ENCODE data around the gene XRRA1.
A peak's percentile ranks its signal among the peaks of the same experiment; 100 is the strongest.

XRRA1 gene

GRCh38 chr11:74815966-74816365, 132.9 kb downstream of the XRRA1 start:
- no peak overlapping the region for H3K4me3 ChIP-seq (ENCODE audit: low read length)
- no peak for TF ChIP-seq CTCF (IDR thresholded peaks at IDR 0.05; ENCODE audit: insufficient read depth, low read depth, low read length, missing control alignments)
- no peak for DNase-seq (ENCODE audit: low read depth)

- H3K4me3 ChIP-seq (ENCODE audit: low read length), result no peak overlapping the region
- no peak for TF ChIP-seq CTCF (IDR thresholded peaks at IDR 0.05; ENCODE audit: insufficient read depth, low read depth, low read length, missing control alignments)
- no peak for DNase-seq (ENCODE audit: low read depth)
These were observed 139.1 kb downstream of the XRRA1 start for GRCh38 chr11:74809801-74810200.

DNA sequence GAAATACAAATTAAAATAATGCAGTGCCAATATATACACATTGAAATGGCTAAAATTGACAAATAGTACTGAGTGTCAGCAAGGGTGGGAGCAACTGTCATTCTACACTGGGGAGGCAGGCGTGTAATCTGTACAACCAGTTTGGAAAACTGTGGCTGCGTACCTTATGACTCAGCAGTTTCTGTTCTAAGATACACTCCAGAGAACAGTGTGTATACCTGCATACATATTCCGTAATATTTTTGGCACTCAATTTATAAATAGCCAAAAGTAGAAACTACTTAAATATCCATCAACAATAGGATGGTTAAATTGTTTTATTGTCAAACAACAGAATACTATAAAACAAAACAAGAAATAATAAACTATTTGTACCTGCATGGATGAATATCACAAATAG, 142.6 kb downstream of the XRRA1 start:
- TF ChIP-seq CTCF (IDR thresholded peaks at IDR 0.05; ENCODE audit: insufficient read depth, low read depth, low read length, missing control alignments), result no peak
- DNase-seq (ENCODE audit: low read depth), result peak; percentile 54
- H3K4me3 ChIP-seq (ENCODE audit: low read length), result no peak overlapping the region

DNA sequence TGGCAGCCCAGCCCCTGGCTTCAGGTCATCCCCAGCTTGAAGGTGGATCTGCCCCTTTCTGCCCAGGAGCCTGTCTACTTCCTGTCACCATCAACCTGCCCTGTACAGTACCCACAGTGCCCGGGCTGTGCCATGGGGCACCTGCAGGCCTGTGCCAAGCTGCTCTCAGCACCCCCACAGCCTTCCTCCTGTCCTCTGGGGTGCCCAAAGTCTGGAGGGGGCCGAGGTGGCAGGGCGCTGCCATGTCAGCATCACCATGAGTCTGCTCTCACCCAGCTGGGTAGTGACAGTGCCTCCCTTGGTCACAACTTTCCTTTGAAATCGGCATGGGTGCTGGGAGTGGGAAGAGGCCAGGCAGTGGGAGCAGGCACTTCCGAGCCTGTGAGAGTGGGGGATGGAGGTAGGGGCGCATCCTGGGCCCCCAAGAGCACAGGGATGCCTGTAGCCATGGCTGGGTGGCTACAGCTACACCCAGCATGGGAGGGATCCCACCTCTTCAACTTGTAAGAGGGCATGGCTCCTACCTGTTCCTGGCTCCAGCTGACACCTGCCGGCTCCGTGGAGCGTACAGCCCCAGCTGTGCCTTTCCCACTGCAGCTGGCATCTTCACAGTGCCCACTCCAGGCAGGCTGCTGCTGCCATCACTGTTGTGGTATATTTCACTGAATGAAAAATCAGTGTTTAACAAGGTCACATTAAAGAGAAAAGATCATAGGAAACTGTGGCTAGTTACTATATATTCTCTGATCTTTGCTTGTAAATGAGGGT, 157.4 kb downstream of the XRRA1 start:
- H3K4me3 ChIP-seq (ENCODE audit: low read length), result no peak overlapping the region
- no peak for TF ChIP-seq CTCF (IDR thresholded peaks at IDR 0.05; ENCODE audit: insufficient read depth, low read depth, low read length, missing control alignments)
- no peak for DNase-seq (ENCODE audit: low read depth)
